ENCODE data around the gene RPS16.
A peak's percentile ranks its signal among the peaks of the same experiment; 100 is the strongest.

RPS16 gene

DNA sequence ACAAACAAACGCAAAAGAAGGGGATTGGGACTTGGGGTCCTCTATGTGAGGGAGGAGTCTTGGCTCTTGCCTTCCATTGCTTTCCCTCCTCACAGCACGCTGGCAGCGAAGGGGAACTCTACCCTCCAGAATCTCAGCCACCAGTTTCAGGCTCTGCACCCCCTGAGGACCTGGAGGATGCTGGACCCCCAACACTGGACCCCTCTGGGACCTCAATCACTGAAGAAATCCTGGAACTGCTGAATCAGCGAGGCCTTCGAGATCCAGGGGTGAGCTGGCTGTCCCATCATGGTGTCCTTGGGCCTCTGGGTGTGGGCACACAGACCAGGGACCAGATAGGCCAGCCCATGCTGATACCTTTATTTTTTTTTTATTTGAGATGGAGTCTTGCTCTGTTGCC is 13.7 kb downstream of the RPS16 start:
- DNase-seq (ENCODE audit: low read depth, low spot score) = no peak

DNA sequence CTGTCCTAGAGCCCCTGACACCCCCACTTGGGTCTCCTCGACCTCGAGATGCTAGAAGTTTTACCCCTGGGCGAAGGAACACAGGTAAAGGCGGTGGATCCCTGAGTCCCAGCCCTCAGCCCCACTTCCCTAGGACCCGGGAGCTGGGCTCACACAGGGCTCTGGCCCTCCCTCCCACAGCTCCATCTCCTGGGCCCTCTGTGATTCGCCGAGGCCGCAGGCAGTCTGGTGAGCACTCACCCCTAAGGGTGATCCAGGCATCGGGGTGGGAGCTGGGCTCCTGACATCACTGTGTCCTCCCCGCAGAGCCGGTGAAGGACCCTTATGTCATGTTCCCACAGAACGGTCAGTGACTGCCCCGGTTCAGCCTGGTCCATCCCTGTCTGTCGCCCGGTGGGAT is 15.0 kb downstream of the RPS16 start:
- DNase-seq (ENCODE audit: low read depth, low spot score) = no peak

DNA sequence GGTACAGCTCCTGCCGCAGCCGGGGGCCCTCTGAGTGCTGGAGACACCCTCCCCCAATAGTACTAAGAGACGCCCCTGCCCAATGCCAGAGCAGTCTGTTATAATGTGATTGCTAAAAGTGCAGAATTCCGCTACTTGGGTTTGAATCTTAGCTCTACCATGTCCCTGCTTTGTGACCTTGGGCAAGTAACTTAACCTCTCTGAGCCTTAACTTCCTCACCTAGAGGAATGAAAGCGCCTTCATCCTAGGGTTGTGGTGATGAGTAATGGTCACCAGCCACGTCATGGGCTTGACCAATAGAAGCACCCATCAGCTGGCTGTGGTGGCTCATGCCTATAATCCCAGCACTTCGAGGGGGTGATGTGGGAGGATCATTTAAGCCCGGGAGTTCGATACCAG is 16.7 kb downstream of the RPS16 start:
- no peak for DNase-seq (ENCODE audit: low read depth, low spot score)

DNA sequence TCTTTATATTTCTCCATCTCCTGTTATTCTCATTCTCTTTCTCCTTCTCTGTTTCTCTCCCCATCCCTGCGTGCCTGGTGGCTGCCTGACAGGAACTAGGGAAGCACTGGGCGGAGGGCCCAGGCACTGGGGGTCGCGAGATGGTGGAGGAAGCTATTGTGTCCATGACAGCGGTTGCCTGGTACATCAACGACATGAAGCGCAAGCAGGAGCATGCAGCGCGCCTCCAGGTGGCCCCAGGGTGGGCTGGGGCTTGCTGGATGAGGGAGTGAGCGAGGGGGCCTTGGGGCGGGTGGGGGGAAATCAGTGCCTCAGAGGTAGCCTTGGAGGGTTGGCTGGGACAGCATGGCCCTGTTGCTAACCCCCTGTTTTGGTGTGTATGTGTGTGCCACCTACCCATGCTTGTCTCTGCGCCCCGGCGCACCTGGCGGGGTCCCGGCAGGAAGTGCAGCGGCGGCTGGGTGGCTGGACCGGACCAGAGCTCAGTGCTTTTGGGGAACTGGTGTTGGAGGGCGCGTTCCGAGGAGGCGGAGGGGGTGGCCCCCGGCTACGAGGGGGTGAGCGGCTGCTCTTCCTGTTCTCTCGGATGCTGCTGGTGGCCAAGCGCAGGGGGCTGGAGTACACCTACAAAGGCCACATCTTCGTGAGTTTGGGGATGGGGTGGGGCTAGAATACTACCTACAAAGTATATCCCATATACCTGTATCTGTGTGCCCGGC is 18.1 kb downstream of the RPS16 start:
- no peak for DNase-seq (ENCODE audit: low read depth, low spot score)

DNA sequence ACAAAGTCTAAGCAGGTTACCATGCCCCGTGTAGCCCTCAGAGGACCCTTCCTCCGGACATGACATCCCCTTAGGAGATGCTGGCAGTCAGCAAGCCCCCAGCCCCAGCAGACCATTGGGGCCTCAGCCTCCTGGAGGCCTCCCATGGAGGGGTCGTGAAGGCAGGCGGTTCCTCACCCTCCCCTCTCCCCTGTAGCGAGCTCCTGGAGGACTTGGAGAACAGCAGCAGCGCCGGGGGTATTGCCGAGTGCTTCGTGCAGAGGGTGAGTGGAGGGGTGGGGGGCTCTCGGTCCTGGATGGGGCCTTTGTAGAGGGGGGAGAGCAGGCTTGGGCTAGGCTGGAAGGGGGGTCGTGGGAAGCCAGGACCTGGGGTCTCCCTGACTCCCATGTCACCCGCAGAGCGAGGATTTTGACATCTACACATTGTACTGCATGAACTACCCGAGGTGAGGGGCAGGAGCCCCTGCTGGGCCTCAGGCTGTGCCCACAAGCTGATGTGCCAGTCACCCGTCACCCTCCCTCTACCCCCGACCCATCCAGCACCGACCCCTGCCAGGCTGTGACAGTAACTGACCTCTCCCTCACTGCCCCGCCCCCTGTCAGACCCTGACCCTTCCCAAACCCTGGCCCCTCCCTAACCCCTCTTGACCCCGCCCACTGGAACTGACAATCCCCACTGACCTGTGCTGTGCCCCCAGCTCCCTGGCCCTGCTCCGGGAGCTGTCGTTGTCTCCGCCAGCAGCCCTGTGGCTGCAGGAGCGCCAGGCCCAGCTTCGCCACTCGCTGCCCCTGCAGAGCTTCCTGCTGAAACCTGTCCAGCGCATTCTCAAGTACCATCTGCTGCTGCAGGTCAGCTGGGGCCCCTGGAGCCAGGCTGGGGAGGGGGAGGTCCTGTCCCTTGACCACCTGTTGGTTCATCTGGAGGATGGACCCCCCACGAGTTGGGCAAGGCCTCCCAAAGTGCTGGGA is 19.3 kb downstream of the RPS16 start:
- no peak for DNase-seq (ENCODE audit: low read depth, low spot score)

DNA sequence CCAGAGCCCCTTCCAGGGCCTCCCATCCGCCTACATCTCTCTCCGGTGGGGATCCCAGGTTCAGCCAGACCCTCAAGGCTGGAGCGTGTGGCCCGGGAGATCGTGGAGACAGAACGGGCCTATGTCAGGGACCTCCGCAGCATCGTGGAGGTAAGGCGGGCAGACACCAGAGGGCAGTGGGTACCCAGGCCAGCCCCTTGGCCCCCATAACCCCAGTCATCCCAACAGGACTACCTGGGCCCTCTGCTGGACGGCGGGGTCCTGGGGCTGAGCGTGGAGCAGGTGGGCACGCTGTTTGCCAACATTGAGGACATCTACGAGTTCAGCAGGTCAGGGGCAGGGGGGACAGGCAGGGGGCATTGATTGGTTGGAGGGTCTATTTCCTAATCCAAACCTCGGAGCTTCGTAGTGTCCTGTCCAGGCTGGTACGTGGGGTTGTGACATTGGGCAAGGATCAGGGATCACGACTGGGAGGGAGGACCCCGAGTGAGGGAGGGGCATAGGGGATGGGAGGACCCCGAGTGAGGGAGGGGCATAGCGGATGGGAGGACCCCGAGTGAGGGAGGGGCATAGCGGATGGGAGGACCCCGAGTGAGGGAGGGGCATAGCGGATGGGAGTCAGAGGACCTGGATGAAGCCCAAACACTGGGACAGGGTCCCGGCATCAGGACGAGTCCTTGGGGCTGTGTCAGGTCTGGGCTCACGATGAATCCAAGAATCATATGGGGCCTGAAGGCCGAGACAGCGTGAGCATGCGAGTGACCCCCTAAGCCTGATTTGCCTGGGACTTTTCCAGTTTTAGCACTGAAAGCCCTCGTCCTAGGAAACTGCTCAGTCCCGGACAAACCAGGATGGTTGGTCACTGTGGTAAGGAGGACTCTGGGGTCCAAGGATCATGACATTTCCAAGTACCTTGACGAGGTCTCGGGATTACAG is 20.4 kb downstream of the RPS16 start:
- DNase-seq (ENCODE audit: low read depth, low spot score) = no peak

DNA sequence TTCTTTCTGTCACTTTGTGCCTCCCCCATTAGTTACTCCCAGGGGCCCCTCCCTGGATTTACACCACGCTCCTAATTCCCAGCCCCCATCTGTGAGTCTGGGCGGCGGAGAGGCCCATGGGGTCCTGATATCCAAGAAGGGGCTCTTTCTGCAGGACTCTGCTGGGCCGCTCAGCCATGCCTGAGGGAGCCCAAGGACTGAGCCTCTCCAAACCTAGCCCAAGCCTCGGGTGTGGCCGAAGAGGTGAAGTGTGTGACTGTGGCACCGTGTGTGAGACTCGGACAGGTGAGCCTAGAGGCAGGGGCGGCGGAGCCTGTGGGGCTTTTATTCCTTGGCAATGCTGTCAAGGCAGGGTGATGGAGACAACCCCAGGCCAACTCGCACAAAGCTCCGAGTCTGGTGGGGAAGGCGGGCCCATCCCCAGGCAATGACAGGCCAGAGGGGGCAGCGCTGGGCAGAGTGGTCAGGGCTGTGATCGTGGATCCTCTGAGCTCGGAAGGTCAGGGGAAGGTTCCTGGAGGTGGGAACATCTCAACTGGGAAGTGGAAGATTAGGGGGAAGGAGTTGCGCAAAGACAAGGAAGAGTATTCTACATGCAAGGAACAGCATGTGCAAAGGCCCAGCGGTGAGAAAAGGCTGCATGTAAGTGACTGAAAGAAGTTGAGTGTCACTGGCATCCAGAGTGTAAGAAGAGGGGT is 21.7 kb downstream of the RPS16 start:
- DNase-seq (ENCODE audit: low read depth, low spot score) = peak; percentile 55

DNA sequence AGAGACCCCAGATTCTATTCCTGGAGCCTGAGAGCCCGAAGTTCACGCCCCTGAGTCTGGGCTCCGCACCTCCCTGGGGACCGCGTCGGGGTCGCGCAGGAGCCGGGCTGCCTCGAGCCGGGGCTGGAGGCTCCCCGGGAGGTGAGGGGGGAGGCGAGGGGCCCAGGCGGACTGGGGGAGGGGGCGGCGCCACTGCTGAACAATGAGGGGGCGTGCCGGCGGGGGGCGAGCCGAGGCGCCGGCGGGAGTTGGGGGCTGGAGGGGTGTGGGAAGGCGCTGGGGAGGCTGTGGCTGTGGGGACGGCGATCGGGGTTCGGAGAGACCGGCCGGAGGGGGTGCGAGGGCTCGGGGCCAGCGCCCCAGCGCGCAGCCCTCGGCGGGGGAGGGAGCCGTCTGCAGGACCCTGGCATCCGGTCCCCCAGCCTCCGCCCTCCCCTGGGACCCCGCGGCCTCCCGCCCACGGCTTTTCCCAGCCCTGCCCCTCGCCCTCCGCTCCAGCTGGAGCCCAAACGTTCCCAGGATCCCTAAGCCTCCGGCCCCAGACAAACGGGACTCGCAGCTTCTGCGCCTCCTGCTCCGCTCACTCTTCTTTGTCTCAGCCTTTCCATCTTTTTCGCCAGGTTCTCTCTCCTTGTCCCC is 22.4 kb downstream of the RPS16 start:
- DNase-seq (ENCODE audit: low read depth, low spot score) = peak; percentile 86

DNA sequence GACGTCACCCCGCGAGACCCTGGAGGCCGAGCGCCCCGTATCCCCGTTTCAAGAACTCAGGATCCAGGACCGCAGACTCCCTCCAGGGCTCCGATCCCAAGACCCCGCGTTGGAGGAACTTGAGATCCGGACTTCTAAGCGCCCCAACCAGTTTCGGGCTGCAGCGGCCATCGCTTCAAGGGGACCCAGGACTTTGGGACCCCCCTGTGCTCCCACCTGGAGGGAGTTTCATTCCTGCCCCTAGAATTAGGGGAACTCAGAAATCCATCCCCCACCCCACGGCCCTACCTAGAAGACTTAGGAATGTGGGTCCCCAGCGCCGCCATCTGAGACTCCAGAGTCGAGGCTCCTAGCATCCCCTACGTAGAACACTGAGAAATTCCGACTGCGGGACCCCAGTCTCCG is 22.9 kb downstream of the RPS16 start:
- DNase-seq (ENCODE audit: low read depth, low spot score) = no peak

DNA sequence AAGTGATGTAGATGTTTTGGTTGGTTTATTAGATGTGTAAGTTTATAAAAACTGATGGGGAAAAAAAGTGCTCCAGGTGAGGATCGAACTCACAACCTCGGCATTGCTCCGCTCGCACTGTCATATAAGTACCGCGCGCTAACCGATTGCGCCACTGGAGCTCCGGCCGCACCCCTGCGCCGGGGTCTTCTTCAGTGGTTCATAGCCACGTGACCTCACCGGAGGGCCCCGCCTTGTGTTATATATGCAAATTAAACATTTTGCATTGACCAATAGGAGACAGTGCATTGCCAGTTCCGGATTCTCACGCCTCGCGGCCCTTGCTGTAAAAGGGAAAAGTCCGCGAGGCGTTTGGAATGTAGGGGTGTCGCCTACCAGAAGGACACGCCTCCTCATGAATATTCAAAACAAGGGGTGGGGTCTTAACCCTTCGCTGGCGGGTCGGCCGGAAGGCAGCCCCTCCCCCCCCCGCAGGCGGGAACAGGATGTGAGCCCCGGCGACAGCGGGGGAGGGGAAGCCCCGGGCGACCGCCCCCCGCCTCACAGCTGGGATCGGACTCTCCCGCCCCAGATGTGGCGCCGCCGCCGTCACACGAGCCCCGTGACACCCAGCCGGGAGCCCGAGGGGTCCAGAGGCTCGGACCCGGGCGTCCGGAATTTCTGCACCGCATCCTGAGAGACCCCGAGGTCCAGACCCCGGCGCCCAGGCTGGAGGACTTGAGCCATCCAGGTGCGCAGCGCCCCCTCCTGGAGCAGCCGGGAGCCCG is 23.5 kb downstream of the RPS16 start, which contains the start of gene PLEKHG2:
Gene PLEKHG2 (plus strand): TSS at position 570 of the 767 bp plus-strand sequence. CDS start 1,418 bp downstream, outside the sequence.
- DNase-seq (ENCODE audit: low read depth, low spot score) = peak; percentile 99

DNA sequence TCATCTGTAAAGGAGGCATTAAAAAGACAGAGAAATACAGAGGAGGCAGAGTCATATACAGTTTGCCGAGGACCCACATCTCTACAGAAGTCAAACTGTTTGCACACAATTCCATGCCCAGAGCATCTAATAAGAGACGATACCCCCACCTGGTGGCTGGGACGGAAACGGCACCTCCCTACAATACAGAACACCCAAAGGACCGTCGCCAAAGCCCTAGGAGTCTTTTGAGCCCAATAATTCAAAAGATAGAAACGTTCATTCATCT is 24.0 kb downstream of the RPS16 start:
- peak; percentile 94 for DNase-seq (ENCODE audit: low read depth, low spot score)

DNA sequence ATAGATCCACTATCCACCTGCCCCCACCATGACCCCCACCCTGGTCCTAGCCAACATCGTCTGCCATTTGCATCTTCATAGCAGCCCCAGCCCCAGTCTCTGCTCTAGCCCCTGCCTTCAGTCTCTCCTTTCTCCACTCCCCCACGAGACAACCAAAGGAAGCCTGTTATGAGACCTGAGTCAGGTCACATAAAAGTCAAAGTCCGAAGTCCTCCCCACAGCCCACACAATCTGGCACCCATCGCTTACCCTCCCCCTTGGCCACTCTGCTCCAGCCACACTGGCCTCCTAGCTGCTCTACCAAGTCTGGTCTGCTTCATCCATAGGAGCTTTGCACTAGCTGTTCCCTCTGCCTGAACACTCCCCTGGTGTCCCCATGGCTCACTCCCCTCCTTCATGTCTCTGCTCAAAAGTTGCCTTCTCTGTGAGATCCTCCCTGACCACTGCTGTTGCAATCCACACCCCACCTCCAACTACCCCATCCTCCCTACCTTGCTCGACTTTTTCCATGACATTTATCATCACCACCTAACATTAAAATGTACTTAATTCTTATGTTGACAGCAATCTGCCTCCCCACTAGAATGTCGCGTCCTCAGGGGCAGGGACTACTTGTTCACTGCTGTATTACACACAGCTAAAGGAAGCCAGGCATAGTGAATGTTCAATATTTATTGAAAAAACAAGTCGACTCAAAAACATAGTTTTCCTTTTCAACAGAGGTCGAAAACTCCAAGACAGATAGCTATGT is 24.5 kb downstream of the RPS16 start:
- DNase-seq (ENCODE audit: low read depth, low spot score) = peak; percentile 53

DNA sequence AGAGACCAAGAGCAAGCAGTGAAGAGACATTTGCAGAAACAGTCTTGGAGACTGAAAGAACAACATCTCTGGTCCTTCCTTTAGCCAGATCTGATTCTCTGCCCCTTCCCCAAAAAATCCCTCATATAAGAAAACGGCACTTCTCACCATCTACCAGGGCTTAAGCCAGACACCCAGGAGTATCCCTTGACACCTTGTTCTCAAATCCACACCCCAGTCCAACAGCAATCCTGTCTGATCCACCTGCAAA is 25.0 kb downstream of the RPS16 start:
- DNase-seq (ENCODE audit: low read depth, low spot score) = peak; percentile 17

DNA sequence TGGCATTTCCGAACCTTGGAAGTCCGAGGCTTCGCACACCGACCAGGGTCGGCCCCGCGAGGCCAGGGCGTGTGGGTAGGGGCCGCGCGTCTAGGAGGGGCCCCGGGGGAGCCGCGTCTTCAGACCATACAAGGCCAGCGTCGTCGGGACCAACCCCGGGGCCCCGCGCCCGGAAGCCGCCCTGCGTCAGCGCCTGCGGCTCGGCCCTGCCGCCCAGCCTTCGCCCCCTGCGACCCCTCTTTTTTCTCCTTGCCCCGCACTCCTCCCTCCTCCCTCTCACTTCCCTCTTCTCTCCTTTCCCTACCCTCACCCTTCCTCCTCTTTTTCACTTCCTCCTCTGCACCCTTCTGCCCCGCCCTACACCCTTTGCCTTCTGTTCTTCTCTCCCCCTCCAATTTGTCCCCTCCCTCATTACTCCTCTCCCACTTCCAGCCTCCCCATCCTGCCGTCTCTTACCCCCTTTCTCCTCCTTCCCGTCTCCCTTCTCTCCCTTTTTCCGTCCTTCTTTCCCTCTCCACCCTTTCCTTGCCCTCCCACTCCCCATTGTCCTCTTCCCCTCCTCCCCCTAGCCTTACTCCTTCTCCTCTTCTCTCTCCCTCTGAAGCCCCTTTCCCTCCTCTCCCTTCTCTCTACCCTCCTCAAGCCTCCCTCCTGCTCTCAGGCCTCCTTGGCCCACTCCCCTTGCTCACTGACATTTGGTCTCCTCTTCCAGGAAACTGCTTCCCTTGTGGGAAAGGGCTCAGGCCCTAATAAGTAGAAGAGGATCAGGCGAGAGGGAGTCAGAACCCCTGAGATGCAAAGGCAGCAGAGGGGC is 25.5 kb downstream of the RPS16 start:
- DNase-seq (ENCODE audit: low read depth, low spot score) = peak; percentile 89

DNA sequence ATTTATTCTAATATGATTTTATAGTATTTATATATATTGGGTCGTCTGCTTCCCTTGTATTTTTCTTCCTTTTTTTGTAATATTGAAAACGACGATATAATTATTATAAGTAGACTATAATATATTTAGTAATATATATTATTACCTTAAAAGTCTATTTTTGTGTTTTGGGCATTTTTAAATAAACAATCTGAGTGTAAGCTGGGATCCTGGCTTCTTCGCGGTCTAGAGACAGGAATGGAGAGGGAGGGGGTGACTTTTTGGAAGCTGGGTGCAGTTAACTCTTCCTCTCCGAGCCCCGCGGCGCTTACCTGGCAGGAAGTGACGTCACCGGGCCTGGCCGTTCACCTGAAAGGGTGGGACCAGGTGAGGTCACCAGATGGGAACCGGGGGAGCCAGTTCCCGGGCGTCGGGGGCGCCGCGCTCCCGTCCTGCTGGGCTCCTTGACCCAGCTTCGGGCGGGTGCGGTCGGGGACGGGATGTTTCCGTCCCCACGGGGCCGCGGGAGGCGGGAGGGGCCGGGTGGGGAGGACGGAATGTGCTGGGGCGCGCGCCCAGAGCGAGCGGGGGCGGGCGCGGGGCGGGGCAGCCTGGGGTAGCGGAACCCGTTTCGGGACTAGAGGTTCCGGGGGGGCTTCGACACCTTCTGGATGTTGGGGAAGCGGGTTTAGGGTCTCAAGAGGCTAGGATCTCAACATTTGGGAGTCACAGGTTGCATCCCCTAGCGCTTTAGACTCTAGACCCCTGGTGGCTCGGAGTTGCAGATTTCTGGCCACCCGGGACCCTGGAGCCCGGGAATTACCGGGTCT is 26.3 kb downstream of the RPS16 start:
- DNase-seq (ENCODE audit: low read depth, low spot score) = peak; percentile 87

DNA sequence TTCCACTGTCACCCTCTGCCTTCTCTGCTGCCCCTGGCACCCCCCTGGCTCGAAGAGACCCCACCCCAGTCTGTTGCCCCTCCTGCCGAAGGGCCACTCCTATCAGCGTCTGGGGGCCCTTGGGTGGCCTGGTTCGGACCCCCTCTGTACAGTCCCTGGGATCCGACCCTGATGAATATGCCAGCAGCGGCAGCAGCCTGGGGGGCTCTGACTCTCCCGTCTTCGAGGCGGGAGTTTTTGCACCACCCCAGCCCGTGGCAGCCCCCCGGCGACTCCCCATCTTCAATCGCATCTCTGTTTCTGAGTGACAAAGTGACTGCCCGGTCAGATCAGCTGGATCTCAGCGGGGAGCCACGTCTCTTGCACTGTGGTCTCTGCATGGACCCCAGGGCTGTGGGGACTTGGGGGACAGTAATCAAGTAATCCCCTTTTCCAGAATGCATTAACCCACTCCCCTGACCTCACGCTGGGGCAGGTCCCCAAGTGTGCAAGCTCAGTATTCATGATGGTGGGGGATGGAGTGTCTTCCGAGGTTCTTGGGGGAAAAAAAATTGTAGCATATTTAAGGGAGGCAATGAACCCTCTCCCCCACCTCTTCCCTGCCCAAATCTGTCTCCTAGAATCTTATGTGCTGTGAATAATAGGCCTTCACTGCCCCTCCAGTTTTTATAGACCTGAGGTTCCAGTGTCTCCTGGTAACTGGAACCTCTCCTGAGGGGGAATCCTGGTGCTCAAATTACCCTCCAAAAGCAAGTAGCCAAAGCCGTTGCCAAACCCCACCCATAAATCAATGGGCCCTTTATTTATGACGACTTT is 27.1 kb downstream of the RPS16 start:
- peak; percentile 39 for DNase-seq (ENCODE audit: low read depth, low spot score)

Measured in astrocyte of the hippocampus (primary cell).